IMR-90 (cell line): ENCODE measurements around the gene UROD. TPM values are rescaled to one million over a fixed set of nuclear protein-coding genes. Genes with fewer than 3 reads are reported as not detected.

Experiments used
- ATAC-seq: fragments of 200-7000 bp; cut with Tn5 transposase; 2 replicates; pipeline ENCODE4 v1.9.1; 2020; ENCODE audit warnings: low read depth, mild to moderate bottlenecking, moderate library complexity
- BruUV-seq: library from RNA; stranded (reverse); fragments of 400-500 nt; replicated peaks from 2 replicates; lab custom pipeline; 2021; lab: Mats Ljungman, UMichigan
- CTCF ChIA-PET: fragments of 300-600 bp; formaldehyde crosslinking; extraction: SDS; loops from one replicate; lab custom pipeline; 2021; ENCODE audit warnings: antibody characterized with exemption; lab: Yijun Ruan, JAX
- POLR2A ChIA-PET: fragments of 300-600 bp; sonication (Branson Sonifier 250); formaldehyde crosslinking; loops from one replicate; lab custom pipeline; 2022; ENCODE audit warnings: antibody characterized with exemption; ENCODE audit not compliant: unreplicated experiment; lab: Charles Lee
- DNase-seq: peaks from one replicate; pipeline ENCODE4 v3.0.0; 2013
- H2AFZ ChIP-seq: replicated peaks from 2 replicates; pipeline ENCODE3; 2013; ENCODE audit warnings: low read length, mild to moderate bottlenecking; ENCODE audit not compliant: poor library complexity
- H2AK5ac ChIP-seq: 2 replicates; pipeline ENCODE4 v1.6.1; 2013; ENCODE audit warnings: low read depth, low read length, inconsistent platforms
- H2AK9ac ChIP-seq: replicated peaks from 2 replicates; pipeline ENCODE3; 2013; ENCODE audit warnings: mild to moderate bottlenecking, low read depth, low read length, moderate library complexity; ENCODE audit not compliant: poor library complexity
- H2BK120ac ChIP-seq: 2 replicates; pipeline ENCODE4 v1.6.1; 2013; ENCODE audit warnings: low read depth, low read length, inconsistent platforms
- H2BK15ac ChIP-seq: 3 replicates; pipeline ENCODE4 v1.6.1; 2013; ENCODE audit warnings: low read depth, low read length, inconsistent platforms
- H2BK20ac ChIP-seq: 2 replicates; pipeline ENCODE4 v1.6.1; 2013; ENCODE audit warnings: low read depth, mild to moderate bottlenecking, inconsistent platforms, low read length, moderate library complexity
- H2BK5ac ChIP-seq: 2 replicates; pipeline ENCODE4 v1.6.1; 2013; ENCODE audit warnings: mild to moderate bottlenecking, low read depth, low read length, inconsistent platforms; ENCODE audit not compliant: poor library complexity, severe bottlenecking
- H3K14ac ChIP-seq: replicated peaks from 2 replicates; pipeline ENCODE4 v1.6.1; 2013; ENCODE audit warnings: low read depth, low read length, inconsistent platforms
- H3K18ac ChIP-seq: 2 replicates; pipeline ENCODE4 v1.6.1; 2013; ENCODE audit warnings: low read depth, low read length, control low read depth
- H3K23ac ChIP-seq: 2 replicates; pipeline ENCODE4 v1.6.1; 2013; ENCODE audit warnings: low read depth, low read length, inconsistent platforms
- H3K27ac ChIP-seq: 2 replicates; pipeline ENCODE4 v1.5.1; 2013; ENCODE audit warnings: mild to moderate bottlenecking, control low read depth, low read length; ENCODE audit not compliant: insufficient read depth
- H3K27me3 ChIP-seq: 2 replicates; pipeline ENCODE4 v1.6.1; 2013; ENCODE audit warnings: low read length; ENCODE audit not compliant: control insufficient read depth, insufficient read depth
- H3K36me3 ChIP-seq: 2 replicates; pipeline ENCODE4 v1.6.1; 2013; ENCODE audit warnings: low read length, mixed read lengths; ENCODE audit not compliant: control insufficient read depth, insufficient read depth
- H3K4ac ChIP-seq: 2 replicates; pipeline ENCODE4 v1.6.1; 2013; ENCODE audit warnings: low read depth, low read length, inconsistent platforms
- H3K4me1 ChIP-seq: 2 replicates; pipeline ENCODE4 v1.6.1; 2013; ENCODE audit warnings: low read length, mixed read lengths; ENCODE audit not compliant: control insufficient read depth, insufficient read depth
- H3K4me2 ChIP-seq: 2 replicates; pipeline ENCODE4 v1.6.1; 2013; ENCODE audit warnings: low read depth, mild to moderate bottlenecking, control low read depth, low read length, moderate library complexity
- H3K4me3 ChIP-seq: 2 replicates; pipeline ENCODE4 v1.5.1; 2013; ENCODE audit warnings: low read depth, mild to moderate bottlenecking, control low read depth, low read length, moderate library complexity; ENCODE audit not compliant: insufficient read depth
- H3K56ac ChIP-seq: 2 replicates; pipeline ENCODE4 v1.6.1; 2013; ENCODE audit warnings: low read length, inconsistent platforms; ENCODE audit not compliant: insufficient read depth; ENCODE audit errors: extremely low read depth
- H3K79me1 ChIP-seq, 2 experiments: 2 replicates each; pipeline ENCODE4 v1.6.1; 2013; ENCODE audit warnings: low read length in 2 of 2, inconsistent platforms in 1 of 2, low read depth in 1 of 2
- H3K9ac ChIP-seq: 2 replicates; pipeline ENCODE4 v1.6.1; 2013; ENCODE audit warnings: low read depth, low read length, control low read depth
- H3K9me1 ChIP-seq: 2 replicates; pipeline ENCODE4 v1.6.1; 2013; ENCODE audit warnings: low read length, inconsistent platforms; ENCODE audit not compliant: insufficient read depth
- H3K9me3 ChIP-seq: 2 replicates; pipeline ENCODE4 v1.6.1; 2013; ENCODE audit warnings: low read length; ENCODE audit not compliant: control insufficient read depth, insufficient read depth
- H4K20me1 ChIP-seq: 2 replicates; pipeline ENCODE4 v1.6.1; 2013; ENCODE audit warnings: low read length, inconsistent platforms; ENCODE audit not compliant: insufficient read depth
- H4K5ac ChIP-seq: 2 replicates; pipeline ENCODE4 v1.6.1; 2013; ENCODE audit warnings: mild to moderate bottlenecking, low read depth, low read length, control low read depth
- H4K8ac ChIP-seq, 2 experiments: 2 replicates each; pipeline ENCODE4 v1.6.1; 2013; ENCODE audit warnings: low read depth in 2 of 2, low read length in 2 of 2, control low read depth in 1 of 2, inconsistent platforms in 1 of 2
- H4K91ac ChIP-seq: 2 replicates; pipeline ENCODE4 v1.6.1; 2013; ENCODE audit warnings: low read depth, low read length, inconsistent platforms; ENCODE audit not compliant: insufficient read depth
- CEBPB ChIP-seq: IDR thresholded peaks from 2 replicates; pipeline ENCODE4 v1.6.1; 2012; ENCODE audit warnings: low read depth, low read length, improper control_type of control experiment
- CHD1 ChIP-seq: IDR thresholded peaks from 2 replicates; pipeline ENCODE4 v1.6.1; 2012; ENCODE audit warnings: low read depth, low read length, improper control_type of control experiment
- FOS ChIP-seq: fragments of 150-350 bp; IDR thresholded peaks from 2 replicates; pipeline ENCODE4 v1.6.1; 2016; ENCODE audit warnings: low read depth, low read length
- MAFK ChIP-seq: IDR thresholded peaks from 2 replicates; pipeline ENCODE4 v1.6.1; 2012; ENCODE audit warnings: low read depth, low read length, improper control_type of control experiment
- MAZ ChIP-seq: IDR thresholded peaks from 2 replicates; pipeline ENCODE4 v1.6.1; 2012; ENCODE audit warnings: low read depth, mild to moderate bottlenecking, low read length, improper control_type of control experiment, moderate library complexity, borderline replicate concordance
- POLR2A ChIP-seq: IDR thresholded peaks from 2 replicates; pipeline ENCODE4 v1.6.1; 2012; ENCODE audit warnings: mild to moderate bottlenecking, low read depth, low read length
- RAD21 ChIP-seq: IDR thresholded peaks from 2 replicates; pipeline ENCODE4 v1.6.1; 2012; ENCODE audit warnings: low read length, improper control_type of control experiment
- RCOR1 ChIP-seq: IDR thresholded peaks from 2 replicates; pipeline ENCODE4 v1.6.1; 2012; ENCODE audit warnings: mild to moderate bottlenecking, low read length, improper control_type of control experiment; ENCODE audit not compliant: insufficient replicate concordance
- RFX5 ChIP-seq: IDR thresholded peaks from 2 replicates; pipeline ENCODE4 v1.8.0; 2012; ENCODE audit warnings: low read depth, mild to moderate bottlenecking, low read length, moderate library complexity
- SMC3 ChIP-seq: fragments of 150-350 bp; IDR thresholded peaks from 2 replicates; pipeline ENCODE4 v1.6.1; 2016; ENCODE audit warnings: low read depth, mild to moderate bottlenecking, antibody characterized with exemption, low read length, moderate library complexity
- USF2 ChIP-seq: fragments of 150-350 bp; IDR thresholded peaks from 2 replicates; pipeline ENCODE4 v1.6.1; 2017; ENCODE audit warnings: mild to moderate bottlenecking, antibody characterized with exemption, low read length, low read depth
- WGBS, 2 experiments: methylation state at CpG; one replicate each; pipeline versions ENCODE4 v1.1.5 to v1.1.7; 2013; ENCODE audit warnings: missing lambda C conversion rate in 2 of 2; ENCODE audit not compliant: insufficient read length in 1 of 2; ENCODE audit errors: extremely low coverage in 2 of 2; 5-methylcytosine and 5-hydroxymethylcytosine counted together
- dilution Hi-C: fragments of 300-500 bp; cut with HindIII; formaldehyde crosslinking; loops from one replicate; pipeline ENCODE4 v1.14.3; 2018; ENCODE audit warnings: low sequenced_read_pairs; ENCODE audit not compliant: unreplicated experiment
- in situ Hi-C: fragments of 300-500 bp; cut with MboI; formaldehyde crosslinking; loops from 3 replicates; pipeline ENCODE4 v1.14.3; 2019; ENCODE audit warnings: low sequenced_read_pairs, inconsistent platforms, mixed read lengths
- intact Hi-C: fragments of 100-400 bp; cut with micrococcal nuclease; formaldehyde crosslinking; loops from 2 replicates; pipeline ENCODE4 v1.10.0; 2022
- polyA plus RNA-seq, 3 experiments: library from polyadenylated mRNA; depleted of rRNA; stranded (reverse); fragments of >200 nt; gene quantifications; 2 replicates each; pipeline ENCODE4 v1.2.3, GENCODE V29; 2012; ENCODE audit warnings: low replicate concordance in 1 of 3
- total RNA-seq: library from RNA; depleted of rRNA; stranded (reverse); fragments of >200 nt; gene quantifications from 2 replicates; pipeline ENCODE4 v1.2.3, GENCODE V29; 2012

Gene UROD
- total and polyA plus RNA-seq, 2 of the 4 experiments (the other 2 are of a cell fraction) = 220 to 224 TPM

DNA sequence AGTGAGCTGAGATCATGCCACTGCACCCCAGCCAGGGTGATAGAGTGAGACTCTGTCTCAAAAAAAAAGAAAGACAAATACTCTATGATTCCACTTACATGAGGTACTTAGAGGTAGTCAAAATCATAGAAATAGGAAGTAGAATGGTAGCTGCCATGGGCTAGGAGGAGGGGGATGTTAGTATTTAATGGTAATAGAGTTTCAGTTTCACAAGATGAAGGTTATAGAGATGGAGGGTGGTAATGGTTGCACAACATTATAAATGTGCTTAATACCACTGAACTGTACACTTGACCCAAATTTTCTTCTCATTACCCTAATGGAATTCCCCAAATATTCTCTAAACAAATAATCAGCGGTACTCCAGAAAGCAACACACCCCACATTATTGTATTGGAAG, 38.4 kb upstream of the UROD start:
- no peak overlapping the region for H4K91ac ChIP-seq
- POLR2A ChIA-PET = no interaction called here

More for the DNA sequence above, 38.4 kb upstream of the UROD start:
- BruUV-seq = no TSS peak
- in situ Hi-C loops = no loop called here
- Histone ChIP-seq H3K27ac (no peak overlapping the region), H3K4ac (no peak overlapping the region), H3K4me3 (no peak overlapping the region), H3K18ac (no peak overlapping the region), H3K9me1 (no peaks in the 10 kb centered on the region; the same call in 1 of the 2 replicates), H3K27me3 (no peaks in the 10 kb centered on the region), H2AK9ac (no peak overlapping the region), H4K20me1 (no peaks in the 10 kb centered on the region), H3K36me3 (peaks cover 19% of the 10 kb centered on the region), H3K4me2 (no peak overlapping the region), H2BK120ac (no peak overlapping the region), H4K8ac (no peak overlapping the region), H2BK15ac (no peak overlapping the region), H3K56ac (no peak overlapping the region), H2BK5ac (no peak overlapping the region), H2AK5ac (no peak overlapping the region), H3K79me1 (peaks cover 7 to 10% of the 10 kb centered on the region in 2 experiments; a peak in 2 of 4 replicates), H2BK20ac (no peak overlapping the region), H3K9me3 (no peaks in the 10 kb centered on the region), H2AFZ (no peak overlapping the region), H3K9ac (no peak overlapping the region), H3K23ac (no peak overlapping the region), H3K4me1 (no peaks in the 10 kb centered on the region), H3K14ac (no peak overlapping the region), H4K5ac (no peak overlapping the region)
- DNase-seq (no peak), ATAC-seq (no peak)
- CTCF ChIA-PET = no interaction called here
- TF ChIP-seq RFX5 = no peak
- TF ChIP-seq FOS = no peak
- no peak for TF ChIP-seq RCOR1
- TF ChIP-seq CEBPB = no peak
- no peak for TF ChIP-seq CHD1
- no peak for TF ChIP-seq MAZ
- no peak for TF ChIP-seq SMC3
- no peak for TF ChIP-seq USF2
- no peak for TF ChIP-seq RAD21
- TF ChIP-seq POLR2A = no peak
- TF ChIP-seq MAFK = no peak
- dilution Hi-C loops = no loop called here
- intact Hi-C loops = no loop called here
- WGBS, 2 experiments = no CpG with 5 or more reads among the region's 1 CpG
